ENCODE data around the gene HS6ST1.
A peak's percentile ranks its signal among the peaks of the same experiment; 100 is the strongest.

HS6ST1 gene

DNA sequence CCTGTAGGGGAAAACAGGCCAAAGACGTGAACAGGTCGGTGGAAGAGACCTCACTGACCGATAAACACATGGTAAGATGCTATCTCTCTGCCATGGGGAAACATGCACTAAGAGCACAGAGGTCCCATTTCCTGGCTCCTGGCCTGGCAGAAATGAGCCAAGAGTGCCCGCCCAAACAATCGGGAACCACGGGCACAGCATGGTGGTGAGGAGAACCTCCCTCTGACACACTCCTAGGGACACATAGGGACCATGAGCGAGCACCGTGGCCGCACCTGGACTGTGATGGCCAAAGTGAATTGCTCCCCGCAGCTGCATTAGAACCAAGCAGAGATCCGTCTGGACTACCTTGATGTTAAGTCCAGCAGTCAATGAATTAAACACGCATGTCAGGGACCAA lies 11.1 kb downstream of the HS6ST1 start:
- Histone ChIP-seq H3K4me3 (ENCODE audit: low read length in 2 of 2) (no peak overlapping the region), H3K4me1 (ENCODE audit: control insufficient read depth, insufficient read depth, low read length) (peaks cover 77% of the 10 kb centered on the region), H3K27me3 (ENCODE audit: control insufficient read depth in 1 of 2, insufficient read depth in 2 of 2, low read length in 2 of 2) (no peaks in the 10 kb centered on the region), H3K9me3 (ENCODE audit: control insufficient read depth in 2 of 2, low read length in 2 of 2) (no peaks in the 10 kb centered on the region), H3K9ac (ENCODE audit: low read length in 2 of 2) (no peak overlapping the region), H3K27ac (ENCODE audit: low read length) (peak overlapping the region; percentile 88), H3K36me3 (ENCODE audit: control insufficient read depth in 2 of 2, insufficient read depth in 2 of 2, low read length in 2 of 2) (no peaks in the 10 kb centered on the region)

GRCh38 chr2:128306931-128307460 lies 11.7 kb downstream of the HS6ST1 start:
- peak overlapping the region; percentile 88 for H3K27ac ChIP-seq (ENCODE audit: low read length)
- H3K4me1 ChIP-seq (ENCODE audit: control insufficient read depth, insufficient read depth, low read length) = peaks cover 83% of the 10 kb centered on the region
- H3K27me3 ChIP-seq (ENCODE audit: control insufficient read depth in 1 of 2, insufficient read depth in 2 of 2, low read length in 2 of 2) = no peaks in the 10 kb centered on the region
- H3K9me3 ChIP-seq (ENCODE audit: control insufficient read depth in 2 of 2, low read length in 2 of 2) = no peaks in the 10 kb centered on the region
- H3K36me3 ChIP-seq (ENCODE audit: control insufficient read depth in 2 of 2, insufficient read depth in 2 of 2, low read length in 2 of 2) = no peaks in the 10 kb centered on the region
- H3K4me3 ChIP-seq (ENCODE audit: low read length in 2 of 2) = no peak overlapping the region
- peak overlapping the region in 1 of 2 donors; percentile 36 for H3K9ac ChIP-seq (ENCODE audit: low read length in 2 of 2)

- Histone ChIP-seq H3K9me3 (ENCODE audit: control insufficient read depth in 2 of 2, low read length in 2 of 2) (no peaks in the 10 kb centered on the region), H3K27ac (ENCODE audit: low read length) (peak overlapping the region; percentile 88), H3K4me3 (ENCODE audit: low read length in 2 of 2) (peak overlapping the region; percentile 52 to 64), H3K9ac (ENCODE audit: low read length in 2 of 2) (peak overlapping the region; percentile 73 to 78), H3K27me3 (ENCODE audit: control insufficient read depth in 1 of 2, insufficient read depth in 2 of 2, low read length in 2 of 2) (no peaks in the 10 kb centered on the region), H3K4me1 (ENCODE audit: control insufficient read depth, insufficient read depth, low read length) (peaks cover 88% of the 10 kb centered on the region), H3K36me3 (ENCODE audit: control insufficient read depth in 2 of 2, insufficient read depth in 2 of 2, low read length in 2 of 2) (no peaks in the 10 kb centered on the region)
Measured at GRCh38 chr2:128306081-128306930, 12.4 kb downstream of the HS6ST1 start.

GRCh38 chr2:128305555-128306080 lies 13.1 kb downstream of the HS6ST1 start:
- Histone ChIP-seq H3K9ac (ENCODE audit: low read length in 2 of 2) (peak overlapping the region; percentile 73 to 78), H3K9me3 (ENCODE audit: control insufficient read depth in 2 of 2, low read length in 2 of 2) (no peaks in the 10 kb centered on the region), H3K36me3 (ENCODE audit: control insufficient read depth in 2 of 2, insufficient read depth in 2 of 2, low read length in 2 of 2) (no peaks in the 10 kb centered on the region), H3K4me3 (ENCODE audit: low read length in 2 of 2) (peak overlapping the region; percentile 52 to 64), H3K4me1 (ENCODE audit: control insufficient read depth, insufficient read depth, low read length) (peaks cover 88% of the 10 kb centered on the region), H3K27ac (ENCODE audit: low read length) (peak overlapping the region; percentile 88), H3K27me3 (ENCODE audit: control insufficient read depth in 1 of 2, insufficient read depth in 2 of 2, low read length in 2 of 2) (no peaks in the 10 kb centered on the region)

- H3K4me1 ChIP-seq (ENCODE audit: control insufficient read depth, insufficient read depth, low read length) = peaks cover 90% of the 10 kb centered on the region
- no peaks in the 10 kb centered on the region for H3K36me3 ChIP-seq (ENCODE audit: control insufficient read depth in 2 of 2, insufficient read depth in 2 of 2, low read length in 2 of 2)
- H3K27ac ChIP-seq (ENCODE audit: low read length) = peak overlapping the region; percentile 88
- peak overlapping the region; percentile 73 to 78 for H3K9ac ChIP-seq (ENCODE audit: low read length in 2 of 2)
- peak overlapping the region; percentile 52 to 64 for H3K4me3 ChIP-seq (ENCODE audit: low read length in 2 of 2)
- H3K27me3 ChIP-seq (ENCODE audit: control insufficient read depth in 1 of 2, insufficient read depth in 2 of 2, low read length in 2 of 2) = no peaks in the 10 kb centered on the region
- no peaks in the 10 kb centered on the region for H3K9me3 ChIP-seq (ENCODE audit: control insufficient read depth in 2 of 2, low read length in 2 of 2)
Measured at GRCh38 chr2:128304715-128305554, 13.7 kb downstream of the HS6ST1 start.

DNA sequence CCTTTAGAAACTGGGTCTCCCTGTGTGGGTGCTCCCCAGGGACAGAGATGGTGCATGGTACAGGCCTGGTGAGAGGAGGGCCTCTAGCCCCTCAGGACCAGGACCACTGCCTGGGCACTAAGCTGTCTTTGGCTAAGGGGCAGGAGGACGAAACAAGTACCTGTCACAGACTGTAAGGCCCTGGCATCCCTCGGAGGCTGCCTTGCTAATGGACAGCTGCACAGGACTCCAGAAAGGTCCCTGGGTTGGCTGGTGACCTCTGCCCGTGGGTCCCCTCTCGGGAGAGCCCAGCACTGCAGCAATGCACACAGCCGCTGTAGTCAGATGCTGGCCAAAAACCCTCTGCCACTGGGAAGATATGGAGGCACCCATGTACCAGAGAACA lies 14.3 kb downstream of the HS6ST1 start:
- Histone ChIP-seq H3K4me3 (ENCODE audit: low read length in 2 of 2) (no peak overlapping the region), H3K4me1 (ENCODE audit: control insufficient read depth, insufficient read depth, low read length) (peaks cover 90% of the 10 kb centered on the region), H3K9me3 (ENCODE audit: control insufficient read depth in 2 of 2, low read length in 2 of 2) (no peaks in the 10 kb centered on the region), H3K36me3 (ENCODE audit: control insufficient read depth in 2 of 2, insufficient read depth in 2 of 2, low read length in 2 of 2) (no peaks in the 10 kb centered on the region), H3K27me3 (ENCODE audit: control insufficient read depth in 1 of 2, insufficient read depth in 2 of 2, low read length in 2 of 2) (no peaks in the 10 kb centered on the region), H3K9ac (ENCODE audit: low read length in 2 of 2) (peak overlapping the region in 1 of 2 donors; percentile 51), H3K27ac (ENCODE audit: low read length) (peak overlapping the region; percentile 88)

- Histone ChIP-seq H3K9ac (ENCODE audit: low read length in 2 of 2) (no peak overlapping the region), H3K36me3 (ENCODE audit: control insufficient read depth in 2 of 2, insufficient read depth in 2 of 2, low read length in 2 of 2) (no peaks in the 10 kb centered on the region), H3K4me1 (ENCODE audit: control insufficient read depth, insufficient read depth, low read length) (peaks cover 87% of the 10 kb centered on the region), H3K4me3 (ENCODE audit: low read length in 2 of 2) (no peak overlapping the region), H3K9me3 (ENCODE audit: control insufficient read depth in 2 of 2, low read length in 2 of 2) (no peaks in the 10 kb centered on the region), H3K27me3 (ENCODE audit: control insufficient read depth in 1 of 2, insufficient read depth in 2 of 2, low read length in 2 of 2) (no peaks in the 10 kb centered on the region), H3K27ac (ENCODE audit: low read length) (peak overlapping the region; percentile 88)
Measured at GRCh38 chr2:128303911-128304310, 14.8 kb downstream of the HS6ST1 start.

DNA sequence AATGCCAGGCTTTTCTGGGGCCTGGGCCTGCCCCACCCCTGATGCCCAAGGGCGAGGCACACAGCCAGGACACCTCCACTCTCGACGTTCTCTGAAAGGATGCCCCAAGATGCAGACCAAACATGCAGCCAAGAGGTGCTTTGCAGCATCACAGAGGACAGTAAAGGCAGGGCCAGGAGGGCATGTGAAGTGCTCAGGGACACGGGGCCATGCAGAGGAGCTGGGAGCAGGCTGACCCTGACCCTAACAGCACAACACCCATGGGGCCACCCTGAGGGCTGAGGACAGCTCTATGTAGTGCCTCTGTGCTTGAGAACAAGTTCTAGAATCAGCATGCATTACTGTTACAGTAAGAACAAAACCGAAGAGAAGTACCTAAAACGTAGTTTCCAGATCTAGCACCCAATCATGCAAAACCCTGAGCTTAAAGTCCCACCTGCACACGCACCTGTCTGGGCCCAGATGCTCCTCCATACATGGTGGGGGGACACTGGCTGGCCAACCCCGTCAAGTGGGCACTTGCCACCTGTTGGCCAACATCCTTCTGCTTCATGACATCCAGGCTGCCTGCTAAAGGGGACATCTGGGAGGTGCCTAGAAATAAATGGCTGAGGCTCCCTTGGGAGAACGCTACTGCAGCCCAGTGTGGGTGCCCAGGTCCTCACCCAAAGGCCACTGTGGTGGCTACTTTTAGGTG lies 15.4 kb downstream of the HS6ST1 start:
- H3K4me1 ChIP-seq (ENCODE audit: control insufficient read depth, insufficient read depth, low read length) = peaks cover 81% of the 10 kb centered on the region

GRCh38 chr2:128302744-128303067 lies 16.0 kb downstream of the HS6ST1 start:
- H3K9ac ChIP-seq (ENCODE audit: low read length in 2 of 2) = no peak overlapping the region
- H3K27me3 ChIP-seq (ENCODE audit: control insufficient read depth in 1 of 2, insufficient read depth in 2 of 2, low read length in 2 of 2) = no peaks in the 10 kb centered on the region
- peak overlapping the region; percentile 62 for H3K27ac ChIP-seq (ENCODE audit: low read length)
- no peak overlapping the region for H3K4me3 ChIP-seq (ENCODE audit: low read length in 2 of 2)
- H3K36me3 ChIP-seq (ENCODE audit: control insufficient read depth in 2 of 2, insufficient read depth in 2 of 2, low read length in 2 of 2) = no peaks in the 10 kb centered on the region
- H3K9me3 ChIP-seq (ENCODE audit: control insufficient read depth in 2 of 2, low read length in 2 of 2) = no peaks in the 10 kb centered on the region
- peaks cover 75% of the 10 kb centered on the region for H3K4me1 ChIP-seq (ENCODE audit: control insufficient read depth, insufficient read depth, low read length)

More for the DNA sequence above, 15.4 kb downstream of the HS6ST1 start:
- H3K4me3 ChIP-seq (ENCODE audit: low read length in 2 of 2) = no peak overlapping the region
- H3K27me3 ChIP-seq (ENCODE audit: control insufficient read depth in 1 of 2, insufficient read depth in 2 of 2, low read length in 2 of 2) = no peaks in the 10 kb centered on the region
- no peaks in the 10 kb centered on the region for H3K9me3 ChIP-seq (ENCODE audit: control insufficient read depth in 2 of 2, low read length in 2 of 2)
- no peak overlapping the region for H3K27ac ChIP-seq (ENCODE audit: low read length)
- H3K9ac ChIP-seq (ENCODE audit: low read length in 2 of 2) = no peak overlapping the region
- no peaks in the 10 kb centered on the region for H3K36me3 ChIP-seq (ENCODE audit: control insufficient read depth in 2 of 2, insufficient read depth in 2 of 2, low read length in 2 of 2)

Measured in stomach smooth muscle (tissue), 2 donors.